ENCODE results near the gene SULT1E1. TPM values are rescaled to one million over a fixed set of nuclear protein-coding genes. Genes with fewer than 3 reads are reported as not detected.
A peak's percentile ranks its signal among the peaks of the same experiment; 100 is the strongest.

The SULT1E1 gene
- total RNA-seq, 1 donor, result 1.7 TPM

DNA sequence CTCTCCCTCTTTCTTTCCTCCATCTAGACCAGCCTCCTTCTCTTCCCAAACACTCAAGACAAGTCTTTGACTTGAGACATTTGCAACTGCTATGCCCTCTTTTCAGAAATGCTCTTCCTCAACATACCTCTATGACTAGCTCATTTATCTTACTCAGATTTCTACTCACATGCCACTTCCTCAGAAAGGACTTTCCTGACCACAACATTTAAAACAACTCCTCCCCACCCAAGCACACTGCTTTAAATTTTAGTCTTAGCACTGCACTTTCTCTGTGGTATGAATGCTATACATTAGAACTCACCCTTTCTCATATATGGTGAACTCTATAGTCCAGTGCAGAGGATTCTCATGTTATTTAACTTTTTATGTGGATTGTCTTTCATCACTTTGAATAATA is 28.4 kb upstream of the SULT1E1 start:
- no peak overlapping the region for H3K4me3 ChIP-seq (ENCODE audit: low read depth, low read length)
- DNase-seq (ENCODE audit: low read depth), result peak; percentile 49
- TF ChIP-seq, protein P1, sequence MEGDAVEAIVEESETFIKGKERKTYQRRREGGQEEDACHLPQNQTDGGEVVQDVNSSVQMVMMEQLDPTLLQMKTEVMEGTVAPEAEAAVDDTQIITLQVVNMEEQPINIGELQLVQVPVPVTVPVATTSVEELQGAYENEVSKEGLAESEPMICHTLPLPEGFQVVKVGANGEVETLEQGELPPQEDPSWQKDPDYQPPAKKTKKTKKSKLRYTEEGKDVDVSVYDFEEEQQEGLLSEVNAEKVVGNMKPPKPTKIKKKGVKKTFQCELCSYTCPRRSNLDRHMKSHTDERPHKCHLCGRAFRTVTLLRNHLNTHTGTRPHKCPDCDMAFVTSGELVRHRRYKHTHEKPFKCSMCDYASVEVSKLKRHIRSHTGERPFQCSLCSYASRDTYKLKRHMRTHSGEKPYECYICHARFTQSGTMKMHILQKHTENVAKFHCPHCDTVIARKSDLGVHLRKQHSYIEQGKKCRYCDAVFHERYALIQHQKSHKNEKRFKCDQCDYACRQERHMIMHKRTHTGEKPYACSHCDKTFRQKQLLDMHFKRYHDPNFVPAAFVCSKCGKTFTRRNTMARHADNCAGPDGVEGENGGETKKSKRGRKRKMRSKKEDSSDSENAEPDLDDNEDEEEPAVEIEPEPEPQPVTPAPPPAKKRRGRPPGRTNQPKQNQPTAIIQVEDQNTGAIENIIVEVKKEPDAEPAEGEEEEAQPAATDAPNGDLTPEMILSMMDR (IDR thresholded peaks at IDR 0.05; ENCODE audit: insufficient read depth, low read length), result no peak

DNA sequence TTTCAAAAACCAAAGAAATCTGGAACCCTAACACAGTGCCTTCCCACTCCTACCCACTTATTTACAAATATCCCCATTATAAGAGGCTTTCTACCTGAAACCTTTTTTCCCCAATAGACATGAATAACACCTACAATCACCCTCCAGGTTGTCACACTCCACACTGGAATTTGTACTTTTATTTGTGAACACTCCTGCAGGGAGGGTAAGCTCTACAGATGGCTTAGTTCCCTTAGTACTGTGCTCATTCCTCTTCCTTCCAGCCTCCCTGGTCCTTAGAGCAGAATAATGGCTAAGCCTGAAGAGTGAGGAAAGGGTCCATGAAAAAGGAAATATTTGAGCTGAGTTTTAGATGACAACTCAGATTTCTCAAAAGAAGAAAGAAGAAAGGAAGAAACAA is 22.2 kb upstream of the SULT1E1 start:
- no peak overlapping the region for H3K4me3 ChIP-seq (ENCODE audit: low read depth, low read length)
- no peak for DNase-seq (ENCODE audit: low read depth)
- TF ChIP-seq, protein P1 (IDR thresholded peaks at IDR 0.05; ENCODE audit: insufficient read depth, low read length), result no peak

DNA sequence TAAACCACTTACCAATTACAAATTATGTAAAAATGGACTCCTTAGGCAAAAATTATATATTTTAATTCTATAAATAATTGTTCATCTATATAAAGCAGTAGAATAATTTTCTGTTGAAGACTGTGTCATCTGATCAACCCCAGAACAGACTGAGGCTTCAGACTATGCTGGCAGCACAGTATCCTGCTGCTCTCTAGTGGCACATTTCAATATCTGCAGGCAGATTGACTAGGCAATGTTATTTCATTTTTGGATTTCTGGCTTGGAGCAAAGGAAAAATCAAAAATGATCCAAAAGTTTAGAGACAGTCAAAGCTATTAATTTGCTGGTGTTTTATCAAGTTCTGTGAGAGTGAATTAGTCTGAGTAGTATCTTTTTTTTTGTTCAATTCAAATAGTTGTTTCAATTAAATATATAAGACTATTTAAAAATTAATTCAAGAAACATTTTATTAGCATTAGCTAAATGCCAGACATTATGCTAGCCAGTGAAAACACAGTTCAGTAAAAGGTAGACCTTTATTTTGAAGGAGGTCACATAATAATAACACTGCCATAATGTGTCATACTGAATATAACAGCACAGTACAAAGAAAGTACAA is 21.3 kb upstream of the SULT1E1 start:
- TF ChIP-seq, protein P1 (IDR thresholded peaks at IDR 0.05; ENCODE audit: insufficient read depth, low read length), result peak; percentile 93
- peak; percentile 78 for DNase-seq (ENCODE audit: low read depth)
- H3K4me3 ChIP-seq (ENCODE audit: low read depth, low read length), result no peak overlapping the region

DNA sequence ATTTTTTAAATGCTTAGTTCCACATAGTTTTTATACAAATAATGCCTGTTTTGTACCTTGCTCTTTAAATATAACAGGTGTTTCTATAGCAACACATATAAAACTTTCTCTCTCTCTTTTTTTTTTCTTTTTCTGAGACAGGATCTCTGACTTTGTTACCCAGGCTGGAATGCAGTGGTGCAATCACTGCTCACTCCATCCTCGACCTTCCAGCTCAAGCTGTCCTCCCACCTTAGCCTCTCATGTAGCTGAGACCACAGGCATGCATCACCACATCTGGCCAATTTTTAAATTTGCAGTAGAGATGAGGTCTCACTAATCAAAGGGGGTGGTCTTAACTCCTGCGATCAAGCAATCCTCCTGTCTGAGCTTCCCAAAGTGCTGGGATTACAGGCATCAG is 18.3 kb upstream of the SULT1E1 start:
- no peak for DNase-seq (ENCODE audit: low read depth)
- TF ChIP-seq, protein P1 (IDR thresholded peaks at IDR 0.05; ENCODE audit: insufficient read depth, low read length), result no peak
- H3K4me3 ChIP-seq (ENCODE audit: low read depth, low read length), result no peak overlapping the region

DNA sequence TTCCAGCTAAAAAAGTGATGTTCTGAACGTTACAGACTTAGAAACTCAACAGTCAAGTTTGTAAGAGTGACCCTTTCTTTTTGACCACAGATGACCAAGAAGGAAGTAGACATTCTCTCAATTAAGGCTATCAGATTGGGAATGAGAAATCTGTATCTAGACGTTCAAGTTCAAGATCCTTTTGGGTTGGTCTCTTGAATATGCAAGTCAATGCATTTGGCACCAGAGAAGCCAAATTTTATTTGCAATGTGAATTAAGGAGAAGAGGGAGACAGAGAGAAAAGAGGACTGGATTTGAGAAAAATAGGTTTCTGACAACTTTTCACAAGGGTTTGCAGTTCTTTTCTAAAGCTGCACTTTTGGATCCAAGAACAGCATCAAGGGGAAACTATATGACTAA is 17.5 kb upstream of the SULT1E1 start:
- DNase-seq (ENCODE audit: low read depth), result no peak
- H3K4me3 ChIP-seq (ENCODE audit: low read depth, low read length), result no peak overlapping the region
- TF ChIP-seq, protein P1 (IDR thresholded peaks at IDR 0.05; ENCODE audit: insufficient read depth, low read length), result no peak

DNA sequence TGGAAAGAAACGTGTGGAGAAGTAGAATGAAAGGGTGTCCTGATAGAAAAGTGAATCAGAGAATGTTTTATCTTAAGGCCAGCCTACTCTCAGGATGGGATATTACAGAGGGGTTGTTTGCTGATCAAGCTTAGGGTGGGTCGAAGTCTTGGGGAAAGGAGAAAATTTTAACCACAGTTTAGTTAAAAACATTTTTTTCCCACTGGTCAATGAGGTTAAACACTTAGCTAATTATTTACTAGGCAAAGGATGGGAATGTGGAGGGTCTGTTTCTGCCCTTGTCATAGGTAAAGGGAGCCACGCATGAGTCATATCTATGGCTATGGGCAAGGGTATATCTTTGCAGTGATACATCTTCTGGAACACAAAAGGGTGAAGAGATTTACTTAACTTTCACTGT is 16.1 kb upstream of the SULT1E1 start:
- TF ChIP-seq, protein P1 (IDR thresholded peaks at IDR 0.05; ENCODE audit: insufficient read depth, low read length), result no peak
- no peak overlapping the region for H3K4me3 ChIP-seq (ENCODE audit: low read depth, low read length)
- DNase-seq (ENCODE audit: low read depth), result no peak

DNA sequence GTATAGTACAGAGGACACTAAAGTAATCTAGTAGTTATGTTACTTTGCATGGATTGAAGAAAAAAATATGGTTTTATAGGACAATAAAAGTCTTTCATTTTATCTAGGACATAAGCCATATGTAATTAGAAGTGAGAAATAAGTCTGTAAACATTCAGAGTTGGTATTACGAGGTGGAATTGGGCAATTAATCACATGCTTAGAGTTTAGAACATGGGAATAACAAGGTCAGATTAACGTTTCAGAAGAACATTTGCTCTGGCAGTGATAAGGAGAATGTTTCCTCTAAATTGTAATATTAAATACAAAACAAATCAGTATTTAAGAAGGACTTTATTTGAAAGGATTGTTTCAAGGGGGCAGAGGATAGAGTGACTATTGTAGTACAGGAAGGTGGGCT is 15.6 kb upstream of the SULT1E1 start:
- H3K4me3 ChIP-seq (ENCODE audit: low read depth, low read length), result no peak overlapping the region
- TF ChIP-seq, protein P1 (IDR thresholded peaks at IDR 0.05; ENCODE audit: insufficient read depth, low read length), result no peak
- no peak for DNase-seq (ENCODE audit: low read depth)
